HG02623 (cell line): ENCODE results near the gene METRNL.
"Not testable (repeated sequence)": the region's sequence is repeated elsewhere in the genome, so short reads cannot be mapped to it uniquely, and the experiment has no call there.

ENCODE experiments used
- ATAC-seq: cut with Tn5 transposase; IDR thresholded peaks from one replicate; pipeline ENCODE4 v1.9.1; 2021; ENCODE audit warnings: moderate library complexity; ENCODE audit not compliant: unreplicated experiment

The METRNL gene

DNA sequence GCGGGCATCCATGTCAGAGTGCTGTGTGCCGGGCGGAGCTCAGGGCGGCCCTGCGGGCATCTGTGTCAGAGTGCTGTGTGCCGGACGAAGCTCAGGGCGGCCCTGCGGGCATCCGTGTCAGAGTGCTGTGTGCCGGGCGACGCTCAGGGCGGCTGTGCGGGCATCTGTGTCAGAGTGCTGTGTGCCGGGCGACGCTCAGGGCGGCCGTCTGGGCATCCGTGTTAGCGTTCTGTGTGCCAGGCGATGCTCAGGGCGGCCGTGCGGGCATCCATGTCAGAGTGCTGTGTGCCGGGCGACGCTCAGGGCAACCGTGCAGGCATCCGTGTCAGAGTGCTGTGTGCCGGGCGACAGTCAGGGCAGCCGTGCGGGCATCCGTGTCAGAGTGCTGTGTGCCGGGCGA, 55.0 kb downstream of the METRNL start:
- not testable (repeated sequence) for ATAC-seq

- ATAC-seq: no peak
These were observed 56.3 kb downstream of the METRNL start for GRCh38 chr17:83135692-83136091.

- ATAC-seq: no peak
These were observed 56.7 kb downstream of the METRNL start for GRCh38 chr17:83136156-83136555.

DNA sequence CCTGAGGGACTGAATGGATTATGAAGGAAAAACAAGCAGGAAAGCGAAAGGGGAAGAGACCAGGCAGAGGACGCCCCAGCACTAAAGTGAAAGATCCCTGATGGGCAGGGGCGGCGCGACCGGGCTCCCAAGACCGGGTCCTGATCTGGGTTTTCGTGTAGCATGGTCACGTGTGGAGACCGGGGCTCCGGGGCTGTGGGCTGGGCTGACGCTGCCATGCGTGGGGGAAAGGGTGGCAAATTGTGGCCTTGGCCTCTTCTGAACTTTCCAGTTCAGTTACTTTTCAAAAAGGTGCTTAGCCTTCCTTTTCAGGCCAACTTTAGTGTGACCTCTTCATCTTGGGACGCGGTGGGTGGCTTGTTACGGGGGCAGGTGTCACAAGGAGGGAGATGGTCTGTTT, 57.5 kb downstream of the METRNL start:
- ATAC-seq: no peak

GRCh38 chr17:83137523-83137922, 58.1 kb downstream of the METRNL start:
- ATAC-seq: no peak

DNA sequence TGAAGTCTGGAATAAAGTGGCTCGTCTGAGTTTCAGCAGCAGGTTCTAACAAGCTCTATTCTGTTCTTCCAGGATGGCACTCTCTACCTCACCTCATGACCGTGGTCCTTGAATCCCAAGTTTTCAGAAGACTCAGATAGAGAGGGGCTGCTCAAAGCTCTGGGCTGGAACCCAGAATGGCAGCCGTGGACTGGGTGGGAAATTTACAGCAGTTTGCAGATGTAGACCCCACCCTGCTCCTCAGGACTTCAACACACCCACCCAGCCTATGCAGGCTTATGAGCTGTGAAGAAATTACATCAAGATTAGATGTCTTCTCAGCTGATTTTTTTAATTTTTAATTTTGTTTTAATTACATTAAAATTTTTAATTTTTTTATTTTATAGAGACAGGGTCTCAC, 59.4 kb downstream of the METRNL start:
- no peak for ATAC-seq

GRCh38 chr17:83139541-83140248, 60.3 kb downstream of the METRNL start:
- not testable (repeated sequence) for ATAC-seq

- not testable (repeated sequence) for ATAC-seq
These were observed 60.8 kb downstream of the METRNL start for GRCh38 chr17:83140249-83140566.

- no peak for ATAC-seq
These were observed 63.2 kb downstream of the METRNL start for GRCh38 chr17:83142619-83143018.

GRCh38 chr17:83143817-83144231, 64.4 kb downstream of the METRNL start:
- ATAC-seq: no peak
